GM19452 (cell line): ENCODE data around the gene PIGQ.

ENCODE experiments used
- ATAC-seq: cut with Tn5 transposase; IDR thresholded peaks from one replicate; pipeline ENCODE4 v1.9.1; 2021; ENCODE audit not compliant: unreplicated experiment

The PIGQ gene

DNA sequence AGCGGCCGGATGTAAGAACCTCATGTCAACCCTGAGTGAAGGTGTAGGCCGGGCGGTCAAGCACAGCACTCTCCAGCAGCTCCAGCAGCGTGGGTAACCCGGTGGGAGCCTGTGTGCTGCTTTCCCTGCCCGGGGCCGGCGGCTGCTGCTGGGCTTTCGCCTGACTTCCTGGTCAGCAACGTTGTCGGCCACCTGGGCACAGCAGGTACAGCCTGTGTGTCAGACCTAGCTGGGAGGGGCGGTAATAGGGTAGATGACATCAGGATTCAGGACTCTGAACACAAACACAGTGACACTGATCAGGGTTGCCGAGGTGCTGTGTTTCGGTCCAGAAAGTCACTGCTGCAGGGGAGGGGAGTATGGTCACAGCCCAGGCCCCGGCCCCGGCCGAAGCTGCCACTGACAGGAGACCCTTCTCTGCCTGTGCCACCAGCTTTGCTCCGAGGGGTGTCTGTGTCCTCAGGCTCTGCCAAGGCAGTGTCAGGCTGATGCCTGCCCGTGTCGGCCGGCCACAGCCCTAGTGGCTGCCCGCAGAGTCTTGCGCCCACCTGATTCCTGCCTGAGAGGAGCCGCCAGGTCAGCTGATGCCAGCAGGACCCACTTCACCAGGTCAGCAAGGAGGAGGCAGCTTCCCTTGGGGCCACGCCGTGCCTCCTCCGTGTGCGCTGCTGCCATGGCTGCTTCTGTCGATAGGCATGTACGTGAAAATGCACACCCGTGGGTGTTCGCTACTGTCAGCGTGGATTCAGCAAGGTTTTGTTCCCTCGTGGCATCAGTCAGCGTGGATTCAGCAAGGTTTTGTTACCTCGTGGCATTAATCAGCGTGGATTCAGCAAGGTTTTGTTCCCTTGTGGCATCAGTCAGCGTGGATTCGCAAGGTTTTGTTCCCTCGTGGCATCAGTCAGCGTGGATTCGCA lies 29.3 kb downstream of the PIGQ start:
- no peak for ATAC-seq

DNA sequence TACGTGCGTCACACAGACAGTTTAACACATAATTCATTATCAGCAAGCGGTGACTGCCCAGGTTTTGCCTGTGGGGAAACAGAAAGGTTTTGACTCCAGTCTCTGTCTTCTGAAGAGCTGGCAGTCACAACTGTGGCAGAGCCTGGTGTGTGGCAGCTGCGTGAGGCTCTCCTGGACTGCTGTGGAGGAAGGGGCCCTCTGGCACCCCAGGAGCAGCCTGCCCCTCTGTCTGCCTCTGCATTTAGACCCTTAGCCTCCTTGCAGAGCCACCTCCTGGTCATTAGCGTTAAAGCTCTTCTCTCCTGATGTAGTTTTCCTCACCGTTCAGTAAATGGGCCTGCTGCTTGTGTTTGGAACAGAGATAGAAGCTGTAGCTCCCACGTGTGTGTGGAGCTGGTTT lies 31.0 kb downstream of the PIGQ start:
- ATAC-seq = no peak

DNA sequence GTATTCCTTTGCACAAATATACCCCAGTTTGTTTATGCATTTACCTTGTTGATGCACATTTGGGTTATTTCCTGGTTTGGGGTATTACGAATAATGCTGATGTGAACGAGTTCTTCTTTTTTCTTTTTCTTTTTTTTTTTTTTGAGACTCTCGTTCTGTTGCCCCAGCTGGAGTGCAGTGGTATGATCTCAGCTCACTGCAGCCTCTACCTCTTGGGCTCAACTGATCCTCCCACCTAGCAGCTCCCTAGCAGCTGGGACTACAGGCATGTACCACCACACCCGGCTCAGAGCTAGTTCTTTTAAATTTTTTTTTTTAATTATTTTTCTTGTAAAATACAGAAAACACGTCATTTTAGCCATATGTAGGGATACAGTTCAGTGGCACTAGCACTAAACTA lies 34.2 kb downstream of the PIGQ start:
- no peak for ATAC-seq

DNA sequence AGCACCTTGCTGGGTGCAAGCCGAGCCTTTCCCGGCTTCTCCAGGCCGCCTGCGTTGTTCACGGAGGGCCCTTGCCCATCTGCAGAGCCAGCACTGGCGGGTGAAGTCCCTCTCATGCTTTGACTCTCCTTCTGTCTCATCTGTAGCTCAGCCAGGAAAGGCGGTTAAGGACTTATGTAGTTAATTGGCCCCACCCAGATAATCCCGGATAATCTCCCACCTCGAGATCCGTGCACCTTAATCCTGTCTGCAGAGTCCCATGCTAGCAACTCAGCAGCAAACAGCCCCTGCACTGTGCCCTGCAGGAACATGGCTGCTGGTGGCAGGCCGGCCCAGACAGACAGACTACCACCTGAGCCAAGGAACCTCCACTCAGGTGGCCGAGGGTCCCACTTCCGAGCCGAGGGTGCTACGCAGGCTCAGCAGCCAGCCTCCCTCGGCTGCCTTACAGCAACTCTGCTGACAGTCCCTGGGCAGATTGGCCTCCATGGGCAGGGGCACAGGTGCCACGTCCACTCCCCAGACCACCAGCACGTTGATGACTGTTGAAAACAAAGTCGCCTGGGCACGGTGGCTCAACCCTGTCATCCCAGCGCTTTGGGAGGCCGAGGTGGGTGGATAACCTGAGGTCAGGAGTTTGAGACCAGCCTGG lies 37.0 kb downstream of the PIGQ start:
- no peak for ATAC-seq

DNA sequence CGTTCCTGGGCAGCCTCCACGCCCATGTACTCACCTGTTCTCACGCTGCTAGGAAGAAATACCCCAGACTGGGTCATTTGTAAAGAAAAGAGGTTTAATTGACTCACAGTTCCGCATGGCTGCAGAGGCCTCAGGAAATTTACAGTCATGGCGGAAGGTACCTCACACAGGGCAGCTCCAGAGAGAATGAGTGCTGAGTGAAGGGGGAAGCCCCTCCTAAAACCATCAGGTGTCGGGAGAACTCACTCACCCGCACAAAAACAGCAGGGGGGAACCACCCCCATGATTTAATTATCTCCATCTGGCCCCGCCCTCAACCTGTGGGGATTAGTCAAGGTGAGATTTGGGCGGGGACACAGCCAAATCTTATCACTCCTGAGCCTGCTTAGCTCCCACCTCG lies 38.3 kb downstream of the PIGQ start:
- no peak for ATAC-seq

DNA sequence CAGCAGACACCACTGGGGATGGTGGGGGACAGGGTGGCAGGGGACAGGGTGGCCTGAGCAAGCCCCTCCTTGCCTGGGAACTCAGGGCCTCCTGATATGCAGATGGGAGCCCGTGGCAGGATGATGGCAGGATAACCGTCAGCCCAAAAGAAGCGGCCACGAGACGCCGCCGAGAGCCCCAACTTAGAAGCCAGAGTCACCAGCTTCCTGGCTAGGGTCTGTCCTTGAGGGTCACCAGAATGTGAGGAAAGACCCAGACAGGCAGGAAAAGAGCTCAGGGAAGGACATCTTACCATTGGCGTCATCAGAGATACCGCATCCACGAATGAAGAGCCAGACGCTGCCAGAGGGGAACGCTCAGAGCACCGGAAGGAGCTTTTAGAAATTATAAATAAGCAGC lies 39.5 kb downstream of the PIGQ start:
- ATAC-seq = no peak

DNA sequence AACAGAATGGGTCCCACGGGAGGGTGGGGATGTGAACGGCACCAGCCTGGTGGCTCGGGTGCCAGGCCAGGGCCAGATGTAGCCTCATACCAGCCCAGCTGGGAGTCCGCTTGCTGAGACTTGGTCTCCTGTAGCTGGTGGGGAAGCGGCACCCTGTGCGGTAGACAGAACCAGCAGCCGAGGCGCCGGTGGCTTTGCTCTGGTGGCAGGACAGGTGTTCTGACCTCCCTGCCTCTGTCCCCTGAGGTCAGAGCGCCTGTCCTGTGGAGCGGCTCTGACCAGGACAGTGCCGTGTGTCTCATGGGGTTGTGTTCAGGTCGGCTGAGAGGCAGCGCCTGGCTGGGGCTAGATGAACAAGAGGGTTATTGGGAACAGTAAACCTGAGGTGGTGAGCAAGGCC lies 40.2 kb downstream of the PIGQ start:
- no peak for ATAC-seq

DNA sequence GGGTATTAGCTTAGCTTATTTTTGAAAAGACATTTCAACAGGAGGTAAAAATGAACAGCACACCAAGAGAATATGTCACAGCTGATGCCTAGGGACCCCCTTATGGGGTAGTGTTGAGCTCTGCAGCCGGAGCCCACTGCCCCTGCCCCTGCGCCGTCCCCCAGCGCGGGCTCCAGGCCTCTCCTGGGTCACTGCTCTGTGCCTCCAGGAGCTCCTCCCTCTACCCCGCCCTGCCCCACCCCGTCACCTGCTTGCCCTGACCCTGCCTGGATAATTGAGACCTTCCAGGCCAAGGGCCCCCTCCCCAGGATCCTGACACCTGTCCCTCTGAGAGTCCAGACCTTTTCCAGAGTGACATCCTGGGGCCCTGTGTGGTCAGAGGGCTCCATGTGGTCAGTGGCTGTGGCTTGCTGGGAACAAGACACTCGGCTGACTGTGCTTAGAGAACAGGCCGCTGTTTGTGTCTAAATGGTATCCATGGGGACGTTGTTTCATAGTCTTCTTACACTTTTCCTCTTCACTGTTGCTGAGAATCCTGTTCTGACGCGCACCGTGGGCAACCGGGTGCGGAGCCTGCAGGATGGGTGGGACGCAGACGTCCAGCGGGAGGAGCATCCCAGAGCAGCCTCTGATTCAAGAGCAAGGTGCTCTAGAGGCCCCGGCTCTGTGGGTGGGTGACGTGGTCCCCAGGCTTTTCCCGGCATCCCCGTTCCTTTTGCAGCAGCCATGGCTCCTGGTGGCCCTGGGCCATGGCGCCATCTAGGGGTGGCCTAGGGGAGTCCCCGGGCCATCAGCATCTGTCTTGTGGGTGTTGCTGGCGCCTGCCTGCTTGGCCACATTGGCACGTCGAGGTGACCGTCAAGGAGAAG lies 41.0 kb downstream of the PIGQ start:
- no peak for ATAC-seq

DNA sequence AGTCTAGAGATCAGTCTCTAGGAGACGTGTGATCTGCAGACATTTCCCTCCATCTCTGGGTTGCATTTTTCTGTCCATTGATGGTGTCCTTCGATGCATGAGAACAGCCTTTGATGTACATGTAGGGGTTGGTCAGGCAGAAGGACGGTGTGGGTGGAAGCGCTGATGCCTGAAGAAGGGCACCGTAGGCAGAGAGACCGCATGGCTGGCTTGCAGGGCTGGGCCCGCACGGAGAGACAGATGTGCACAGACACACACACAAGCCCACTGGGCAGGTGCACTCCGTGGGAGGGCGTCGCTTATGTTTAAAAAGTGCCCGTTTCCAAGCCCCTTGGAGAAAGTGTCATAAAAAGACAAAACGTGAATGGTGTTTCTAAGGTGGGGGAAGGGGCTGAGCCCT lies 45.4 kb downstream of the PIGQ start:
- no peak for ATAC-seq

DNA sequence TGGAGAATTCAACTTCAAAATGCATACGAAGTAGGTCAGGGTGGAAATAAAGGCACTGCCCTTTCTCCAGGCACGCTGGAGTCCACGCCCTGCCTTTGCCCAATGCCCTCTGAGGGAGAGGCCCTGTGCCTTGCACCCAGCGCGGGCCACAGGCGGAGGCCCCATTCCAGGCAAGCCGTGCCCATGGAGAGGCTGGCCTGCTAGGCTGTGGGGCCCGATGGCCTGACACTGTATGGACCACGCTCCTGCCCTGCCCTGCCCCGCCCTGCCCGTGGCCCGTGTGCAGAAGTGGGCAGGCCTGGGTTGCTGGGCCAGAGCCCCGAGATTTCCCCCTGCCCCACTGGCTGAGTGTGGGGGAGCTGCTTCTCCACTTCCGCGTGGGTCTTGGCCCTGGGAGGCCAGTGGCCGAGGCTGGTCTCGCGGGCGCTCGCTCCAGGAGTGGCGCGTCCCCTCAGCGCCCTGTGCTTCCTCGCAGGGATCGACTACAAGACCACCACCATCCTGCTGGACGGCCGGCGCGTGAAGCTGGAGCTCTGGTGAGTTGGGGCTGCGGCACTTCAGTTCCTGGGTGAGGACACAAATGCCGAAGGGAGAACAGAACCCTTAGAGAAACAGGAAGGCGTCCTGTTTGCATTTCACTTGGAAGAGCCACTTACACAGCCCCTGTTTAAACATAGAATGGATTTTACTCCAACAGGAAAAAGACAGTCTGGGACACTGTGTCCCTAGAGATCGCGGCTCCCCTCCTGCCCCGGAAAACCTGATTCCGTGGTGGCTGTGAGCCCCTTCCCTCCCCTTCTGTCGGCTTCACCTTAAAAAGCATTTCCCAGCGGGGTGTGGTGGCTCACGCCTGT lies 47.2 kb downstream of the PIGQ start:
- no peak for ATAC-seq

DNA sequence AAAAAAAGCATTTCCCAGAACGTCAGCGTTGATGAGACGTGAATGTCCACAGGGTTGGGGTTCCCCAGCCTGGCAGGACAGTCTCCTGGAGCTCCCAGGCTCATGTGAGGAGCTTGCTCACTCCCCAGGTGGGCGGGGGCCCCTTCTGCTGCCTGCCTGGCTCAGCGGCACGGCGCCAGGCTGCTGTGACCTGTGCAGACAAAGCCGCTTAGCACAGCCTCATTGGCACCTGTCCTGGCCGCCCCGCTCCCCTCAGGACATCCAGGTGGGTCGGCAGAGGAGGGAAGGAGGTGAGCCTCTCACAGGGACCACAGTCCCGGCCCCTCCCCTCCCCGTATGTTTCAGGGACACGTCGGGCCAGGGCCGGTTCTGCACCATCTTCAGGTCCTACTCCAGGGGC lies 48.1 kb downstream of the PIGQ start:
- ATAC-seq = no peak

DNA sequence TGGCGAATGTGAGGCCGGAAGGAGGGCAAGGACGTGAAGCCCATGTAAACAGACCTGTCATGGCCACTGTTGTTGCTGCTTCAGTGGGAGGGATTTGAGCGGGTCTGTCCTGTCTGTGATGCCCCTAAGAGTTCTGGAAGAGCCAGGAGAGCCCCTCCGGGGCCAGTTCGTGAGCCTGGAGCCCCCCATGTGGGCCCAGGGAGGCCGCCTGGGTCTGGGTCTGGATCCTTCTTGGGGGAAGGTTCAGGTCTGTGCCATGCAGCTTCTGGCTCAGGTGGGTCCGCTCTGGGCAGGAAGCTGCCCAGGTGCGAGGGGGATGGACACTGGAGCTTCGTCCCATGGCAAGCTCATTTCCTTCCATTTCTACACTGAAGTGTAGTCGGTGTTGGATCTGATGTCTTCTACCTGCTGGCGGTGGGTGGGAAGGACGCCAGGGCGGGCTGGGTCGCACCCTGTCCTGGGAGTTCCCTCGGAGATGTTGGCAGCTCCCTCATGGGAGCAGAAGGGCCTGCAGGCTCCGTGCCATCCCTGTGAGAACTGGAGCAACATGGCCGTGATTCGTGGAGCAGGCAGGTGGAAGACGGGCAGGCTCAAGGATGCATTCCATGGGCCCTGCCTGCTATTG lies 49.8 kb downstream of the PIGQ start:
- no peak for ATAC-seq

DNA sequence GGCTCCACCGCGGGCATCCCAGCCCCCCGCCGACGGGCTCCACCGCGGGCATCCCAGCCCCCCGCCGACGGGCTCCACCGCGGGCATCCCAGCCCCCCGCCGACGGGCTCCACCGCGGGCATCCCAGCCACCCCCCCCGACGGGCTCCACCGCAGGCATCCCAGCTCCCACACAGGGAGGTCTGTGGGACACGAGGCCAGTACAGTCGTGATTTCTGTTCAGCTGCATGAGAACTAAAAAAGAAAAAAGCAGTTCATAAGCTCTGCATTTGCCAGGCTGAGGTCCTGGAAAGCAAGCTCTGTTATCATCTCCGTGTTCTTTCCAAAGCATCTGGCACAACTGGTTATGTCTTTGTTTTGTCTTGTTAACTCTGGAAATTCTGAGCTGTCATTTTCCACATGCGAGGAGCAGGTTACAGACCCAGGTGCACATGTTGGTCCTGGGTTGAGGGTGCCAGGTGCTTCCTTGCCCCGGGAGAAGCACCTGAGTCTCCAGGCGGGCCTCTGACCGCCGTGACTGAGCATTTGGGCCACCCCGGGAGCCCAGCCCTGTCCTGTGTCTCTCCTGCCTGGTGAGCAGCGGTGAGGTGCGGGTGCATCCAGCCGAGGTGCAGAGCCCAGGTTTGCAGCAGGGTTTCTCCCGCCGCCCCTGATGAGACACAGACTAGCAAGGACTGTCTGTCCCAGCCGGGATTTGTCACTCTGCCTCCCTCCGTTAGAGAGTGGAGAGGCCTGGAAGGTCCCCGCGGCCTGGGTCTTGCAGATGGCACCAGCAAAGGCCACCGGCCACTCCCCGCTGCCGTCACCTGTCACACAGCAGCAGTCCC lies 51.1 kb downstream of the PIGQ start:
- ATAC-seq = no peak

DNA sequence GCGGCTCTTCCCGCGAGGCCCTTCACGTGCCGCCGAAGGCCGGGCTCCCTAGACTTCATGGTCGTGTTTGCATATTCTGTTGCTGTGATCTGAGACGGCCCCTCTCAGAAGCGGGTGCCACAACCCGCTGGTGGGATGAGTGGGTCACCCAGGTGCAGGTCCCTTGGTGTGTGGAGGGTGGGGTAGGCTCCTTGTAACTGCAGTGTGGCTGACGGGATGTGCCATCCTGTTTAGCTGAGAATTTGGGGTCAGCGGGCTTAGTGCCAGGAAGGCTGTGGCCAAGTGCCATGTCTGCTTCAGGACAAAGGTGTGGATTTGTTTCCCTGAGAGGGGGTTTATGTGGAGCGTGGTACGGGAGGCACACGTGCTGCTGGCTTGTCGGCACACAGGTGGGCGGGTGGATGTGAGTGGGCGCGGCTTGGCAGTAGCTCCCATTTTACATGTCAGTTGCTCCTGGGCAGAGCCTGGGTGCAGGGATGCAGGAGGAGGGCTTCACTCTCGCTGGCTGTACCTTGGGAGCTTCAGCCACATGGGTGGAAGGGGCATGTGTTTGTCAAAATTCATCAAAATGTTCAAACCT lies 51.8 kb downstream of the PIGQ start:
- ATAC-seq = no peak

DNA sequence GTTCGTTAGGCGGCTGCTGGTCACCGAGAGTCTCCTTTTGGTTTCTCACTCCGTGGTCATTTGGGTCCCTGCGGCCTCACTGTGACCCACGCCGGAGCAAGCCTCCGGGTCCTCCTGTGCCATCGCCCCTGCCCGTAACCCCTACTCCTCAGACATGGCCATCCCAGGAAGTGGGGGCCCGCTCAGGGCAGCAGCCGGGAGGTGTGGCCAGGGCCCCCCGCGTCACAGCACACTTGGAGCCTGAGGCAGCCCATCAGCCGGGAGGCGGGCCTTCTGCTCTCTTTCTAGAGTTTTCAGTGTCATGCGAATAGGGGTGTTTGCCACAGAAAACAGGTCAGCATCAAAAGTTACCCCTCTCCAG lies 53.1 kb downstream of the PIGQ start:
- no peak for ATAC-seq

DNA sequence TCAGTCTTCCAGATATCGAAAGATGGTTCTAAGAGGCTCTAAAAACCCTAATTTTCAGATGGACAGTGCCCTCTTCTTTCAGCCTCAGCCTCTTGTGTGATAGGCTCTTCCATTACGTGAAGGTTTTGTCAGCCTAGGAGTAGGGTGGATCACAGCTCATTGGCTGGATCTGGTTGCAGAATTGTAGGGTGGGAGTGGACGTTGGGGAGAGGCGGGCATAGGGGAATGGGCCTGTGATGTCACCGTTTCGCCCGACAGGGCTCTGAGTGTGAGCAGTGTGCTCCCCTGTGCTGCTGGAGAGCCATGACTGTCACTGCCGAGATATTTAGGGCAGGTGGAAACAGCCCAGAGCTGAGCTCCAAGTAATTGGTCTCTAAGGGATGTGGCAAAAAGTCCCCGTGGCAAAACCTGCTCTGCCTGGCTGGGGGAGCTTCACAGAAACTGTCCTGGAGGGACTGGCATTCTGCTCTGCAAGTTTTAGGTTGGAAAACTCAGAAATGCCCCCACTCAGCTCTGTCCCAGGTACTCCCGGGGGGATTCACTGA lies 54.8 kb downstream of the PIGQ start:
- ATAC-seq = no peak

DNA sequence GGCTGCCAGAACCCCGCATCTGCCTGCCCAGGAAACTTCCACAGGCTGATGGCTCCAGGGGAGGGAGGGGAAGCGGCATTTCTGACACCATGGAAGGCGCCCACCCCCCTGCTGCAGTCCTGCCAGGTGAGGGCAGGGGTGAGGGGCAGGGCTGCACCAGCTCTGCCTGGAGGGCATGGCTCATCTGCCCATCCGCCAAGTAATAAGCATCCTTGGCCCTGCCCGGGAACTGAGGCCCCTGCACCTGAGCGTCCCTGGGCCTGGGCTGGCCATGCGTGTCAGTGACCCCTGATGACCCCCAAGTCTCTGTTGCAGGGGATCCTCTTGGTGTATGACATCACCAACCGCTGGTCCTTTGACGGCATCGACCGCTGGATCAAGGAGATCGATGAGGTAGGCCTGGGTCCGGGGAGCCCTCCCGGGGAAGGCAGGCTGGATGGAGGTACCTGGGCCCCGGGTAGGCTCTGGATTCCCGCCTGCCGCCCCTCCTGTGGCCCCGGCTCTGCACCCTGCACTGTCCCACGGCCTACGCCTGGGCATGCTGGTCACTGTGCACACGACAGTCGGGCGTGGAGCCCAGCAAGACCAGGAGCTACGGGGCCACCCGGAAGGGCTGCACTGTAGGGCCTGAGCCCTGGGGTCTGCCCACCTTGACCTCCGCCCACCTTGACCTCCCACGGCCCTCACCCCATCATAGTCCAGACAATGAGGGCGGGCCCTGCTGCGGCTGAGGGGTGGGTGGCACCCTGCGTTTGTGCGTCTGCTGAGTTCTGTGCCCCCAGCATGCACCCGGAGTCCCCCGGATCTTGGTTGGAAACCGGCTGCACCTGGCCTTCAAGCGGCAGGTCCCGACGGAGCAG lies 55.6 kb downstream of the PIGQ start:
- ATAC-seq = no peak
